SU-DHL-6 (cell line): ENCODE measurements around the gene ACOX1.

ENCODE experiments used
- H2AFZ ChIP-seq: fragments of 200-600 bp; sonication (generic); 2 replicates; pipeline ENCODE4 v1.6.1; 2014; ENCODE audit warnings: low read depth, mild to moderate bottlenecking, moderate library complexity, mixed read lengths, antibody characterized with exemption, low read length; ENCODE audit not compliant: severe bottlenecking
- H3F3A ChIP-seq: fragments of 200-600 bp; shearing (Covaris generic); 2 replicates; pipeline ENCODE4 v1.6.0; 2016; ENCODE audit warnings: antibody characterized with exemption, mild to moderate bottlenecking; ENCODE audit not compliant: insufficient read depth
- H3K27ac ChIP-seq: fragments of 200-600 bp; sonication (generic); 2 replicates; pipeline ENCODE4 v1.5.1; 2016; ENCODE audit warnings: low read depth, mild to moderate bottlenecking, low read length, moderate library complexity, mixed read lengths
- H3K27me3 ChIP-seq: fragments of 200-600 bp; sonication (generic), shearing (Covaris generic); 2 replicates; pipeline ENCODE4 v1.6.0; 2014; ENCODE audit warnings: mild to moderate bottlenecking, low read length
- H3K36me3 ChIP-seq: fragments of 200-600 bp; sonication (generic); 2 replicates; pipeline ENCODE4 v1.6.1; 2014; ENCODE audit warnings: mild to moderate bottlenecking, low read length, mixed read lengths
- H3K4me2 ChIP-seq: fragments of 300-600, 200-600 bp; shearing (Covaris generic), sonication (generic); 2 replicates; pipeline ENCODE4 v1.6.0; 2014; ENCODE audit warnings: low read length, low read depth, mild to moderate bottlenecking; ENCODE audit not compliant: poor library complexity, severe bottlenecking
- H3K4me3 ChIP-seq: fragments of 200-600 bp; sonication (generic); 2 replicates; pipeline ENCODE4 v1.5.1; 2014; ENCODE audit warnings: antibody characterized with exemption, low read length, mild to moderate bottlenecking, mixed read lengths; ENCODE audit not compliant: insufficient read depth, poor library complexity, severe bottlenecking
- H3K79me2 ChIP-seq: fragments of 200-600 bp; sonication (generic); 2 replicates; pipeline ENCODE4 v1.6.1; 2014; ENCODE audit warnings: mild to moderate bottlenecking, low read length, moderate library complexity; ENCODE audit not compliant: insufficient read depth
- H3K9ac ChIP-seq: fragments of 200-600 bp; sonication (generic); 2 replicates; pipeline ENCODE4 v1.7.0; 2014; ENCODE audit warnings: mild to moderate bottlenecking, low read length
- H3K9me2 ChIP-seq: fragments of 200-600 bp; sonication (generic); replicated peaks from 2 replicates; pipeline ENCODE4 v1.6.1; 2014; ENCODE audit warnings: low read length; ENCODE audit not compliant: insufficient read depth
- H3K9me3 ChIP-seq: fragments of 200-600 bp; sonication (generic); 2 replicates; pipeline ENCODE4 v1.6.1; 2014; ENCODE audit warnings: low read length, mixed read lengths; ENCODE audit not compliant: insufficient read depth
- H4K20me1 ChIP-seq: fragments of 200-600 bp; sonication (generic); 2 replicates; pipeline ENCODE4 v1.6.1; 2014; ENCODE audit warnings: low read depth, mild to moderate bottlenecking, antibody characterized with exemption, low read length, moderate library complexity, mixed read lengths
- EZH2phosphoT487 ChIP-seq: fragments of 200-600 bp; sonication (generic), shearing (Covaris generic); conservative IDR thresholded peaks from 2 replicates; pipeline ENCODE4 v1.6.1; 2018; ENCODE audit warnings: mild to moderate bottlenecking, antibody characterized with exemption, low read length, moderate library complexity, mixed read lengths
- TF ChIP-seq, protein P1 (sequence below): fragments of 200-600 bp; sonication (generic); IDR thresholded peaks from one replicate; pipeline ENCODE4 v1.5.1; 2017; ENCODE audit warnings: antibody characterized with exemption, mild to moderate bottlenecking, low read length, moderate library complexity; ENCODE audit not compliant: insufficient read depth, poor library complexity, severe bottlenecking

The ACOX1 gene

DNA sequence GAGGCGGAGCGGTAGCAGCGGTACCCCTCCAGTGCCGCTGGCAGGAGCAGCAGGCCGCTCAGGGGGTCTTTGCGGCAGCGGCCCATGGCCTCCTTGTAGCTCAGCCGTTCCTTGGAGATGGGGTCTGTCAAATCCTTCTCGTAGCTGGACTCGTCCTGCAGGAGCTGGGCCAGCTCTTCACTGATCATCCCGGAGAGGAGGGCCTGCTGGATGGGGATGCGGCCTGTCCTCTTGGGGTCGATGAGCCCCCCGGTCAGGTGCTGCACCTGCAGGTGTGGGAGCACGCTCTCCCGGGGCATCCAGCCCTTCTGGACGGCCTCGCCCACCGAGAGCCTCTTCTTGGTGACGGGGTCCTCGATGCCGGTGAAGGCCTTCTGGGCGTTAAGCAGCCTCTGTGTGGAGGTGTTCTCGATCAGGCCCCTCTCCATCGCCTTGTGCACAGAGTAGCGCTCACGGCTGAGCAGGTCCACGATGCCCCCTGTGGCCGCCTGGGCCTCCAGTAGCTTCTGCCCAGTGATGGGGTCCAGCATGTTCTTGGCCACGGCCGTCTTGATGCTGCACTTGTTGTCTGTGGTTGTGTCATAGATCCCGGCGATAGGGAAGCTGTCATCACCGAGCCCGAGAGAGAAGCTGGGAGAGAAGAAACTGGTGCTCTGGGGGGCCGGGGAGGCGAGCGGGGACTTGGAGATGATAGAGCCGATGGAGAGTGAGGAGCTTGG lies 28.3 kb upstream of the ACOX1 start:
- H3K4me2 ChIP-seq, result no peak overlapping the region
- no peaks in the 10 kb centered on the region for H3K79me2 ChIP-seq
- no peaks in the 10 kb centered on the region for H3K27me3 ChIP-seq
- H3K9me3 ChIP-seq, result no peaks in the 10 kb centered on the region
- no peak overlapping the region for H3K9ac ChIP-seq
- H3K4me3 ChIP-seq, result no peak overlapping the region
- H2AFZ ChIP-seq, result no peak overlapping the region
- TF ChIP-seq, protein P1, sequence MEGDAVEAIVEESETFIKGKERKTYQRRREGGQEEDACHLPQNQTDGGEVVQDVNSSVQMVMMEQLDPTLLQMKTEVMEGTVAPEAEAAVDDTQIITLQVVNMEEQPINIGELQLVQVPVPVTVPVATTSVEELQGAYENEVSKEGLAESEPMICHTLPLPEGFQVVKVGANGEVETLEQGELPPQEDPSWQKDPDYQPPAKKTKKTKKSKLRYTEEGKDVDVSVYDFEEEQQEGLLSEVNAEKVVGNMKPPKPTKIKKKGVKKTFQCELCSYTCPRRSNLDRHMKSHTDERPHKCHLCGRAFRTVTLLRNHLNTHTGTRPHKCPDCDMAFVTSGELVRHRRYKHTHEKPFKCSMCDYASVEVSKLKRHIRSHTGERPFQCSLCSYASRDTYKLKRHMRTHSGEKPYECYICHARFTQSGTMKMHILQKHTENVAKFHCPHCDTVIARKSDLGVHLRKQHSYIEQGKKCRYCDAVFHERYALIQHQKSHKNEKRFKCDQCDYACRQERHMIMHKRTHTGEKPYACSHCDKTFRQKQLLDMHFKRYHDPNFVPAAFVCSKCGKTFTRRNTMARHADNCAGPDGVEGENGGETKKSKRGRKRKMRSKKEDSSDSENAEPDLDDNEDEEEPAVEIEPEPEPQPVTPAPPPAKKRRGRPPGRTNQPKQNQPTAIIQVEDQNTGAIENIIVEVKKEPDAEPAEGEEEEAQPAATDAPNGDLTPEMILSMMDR, result no peak
- no peak for TF ChIP-seq EZH2phosphoT487
- no peaks in the 10 kb centered on the region for H4K20me1 ChIP-seq
- no peaks in the 10 kb centered on the region for H3F3A ChIP-seq
- no peaks in the 10 kb centered on the region for H3K36me3 ChIP-seq
- H3K9me2 ChIP-seq, result no peaks in the 10 kb centered on the region
- no peak overlapping the region for H3K27ac ChIP-seq

DNA sequence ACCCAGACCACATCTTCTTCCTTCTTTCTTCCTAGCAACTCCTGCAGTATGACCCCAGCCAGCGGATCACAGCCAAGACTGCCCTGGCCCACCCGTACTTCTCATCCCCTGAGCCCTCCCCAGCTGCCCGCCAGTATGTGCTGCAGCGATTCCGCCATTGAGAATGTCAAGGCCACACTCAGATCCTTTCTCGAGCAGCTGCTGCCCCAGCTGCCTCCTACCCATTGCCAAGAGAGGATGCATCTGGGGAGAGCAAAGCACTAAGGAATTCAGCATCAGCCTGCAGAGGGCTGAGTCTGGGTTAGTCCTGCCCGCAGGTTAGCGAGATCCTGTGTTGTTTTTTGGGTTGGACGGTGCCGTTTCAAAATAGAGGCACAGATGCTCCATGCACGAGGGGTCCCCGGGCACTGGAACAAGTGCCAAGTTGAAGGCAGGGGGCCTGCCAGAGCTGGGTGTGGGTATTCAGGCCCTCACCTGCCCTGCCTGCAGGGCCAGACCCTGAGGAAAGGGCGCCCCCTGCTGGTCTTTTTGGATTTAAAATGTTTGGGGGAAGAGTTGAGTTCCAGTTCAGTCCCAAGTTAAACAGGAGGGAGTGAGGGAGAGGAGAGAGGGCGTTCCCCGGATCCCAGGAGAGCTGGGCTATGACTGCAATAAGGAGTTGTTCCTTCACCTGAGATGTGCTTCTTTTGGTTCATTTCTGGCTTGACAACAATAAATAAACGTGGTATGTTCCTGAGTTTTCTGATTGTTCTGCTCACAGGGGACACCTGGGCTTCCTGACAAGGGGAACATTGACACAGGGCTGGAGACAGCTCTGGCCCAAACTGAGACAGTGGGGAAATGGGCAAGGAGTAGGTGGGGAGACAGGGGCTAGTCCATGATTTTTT lies 26.5 kb upstream of the ACOX1 start:
- Histone ChIP-seq H3K79me2 (no peaks in the 10 kb centered on the region), H3K4me3 (no peak overlapping the region), H3K4me2 (no peak overlapping the region), H3F3A (no peaks in the 10 kb centered on the region), H3K27me3 (no peaks in the 10 kb centered on the region), H2AFZ (no peak overlapping the region), H3K9me2 (no peaks in the 10 kb centered on the region), H3K36me3 (no peaks in the 10 kb centered on the region), H3K9me3 (no peaks in the 10 kb centered on the region), H3K27ac (no peak overlapping the region), H4K20me1 (no peaks in the 10 kb centered on the region), H3K9ac (no peak overlapping the region)
- TF ChIP-seq, protein P1, result peak; percentile 68
- no peak for TF ChIP-seq EZH2phosphoT487

GRCh38 chr17:76004750-76005262 lies 25.8 kb upstream of the ACOX1 start:
- H3K9ac ChIP-seq, result no peak overlapping the region
- H3K9me3 ChIP-seq, result no peaks in the 10 kb centered on the region
- H3K36me3 ChIP-seq, result no peaks in the 10 kb centered on the region

More at GRCh38 chr17:76004750-76005262, 25.8 kb upstream of the ACOX1 start:
- TF ChIP-seq EZH2phosphoT487, result no peak
- TF ChIP-seq, protein P1, result no peak
- Histone ChIP-seq H3K4me2 (no peak overlapping the region), H3K4me3 (no peak overlapping the region), H3K79me2 (no peaks in the 10 kb centered on the region), H3K27me3 (no peaks in the 10 kb centered on the region), H3K27ac (no peak overlapping the region), H3F3A (no peaks in the 10 kb centered on the region), H4K20me1 (no peaks in the 10 kb centered on the region), H2AFZ (no peak overlapping the region), H3K9me2 (no peaks in the 10 kb centered on the region)
